NOMO-1 treated with dmso at 0.1 percent for 144 hours (cell line): Measurements from ENCODE around the gene NHERF1.

ENCODE experiments used
- DNase-seq: peaks from one replicate; lab custom pipeline; 2025; ENCODE audit not compliant: unreplicated experiment; lab: John Stamatoyannopoulos, UW

The NHERF1 gene

GRCh38 chr17:74767111-74767516, 18.7 kb downstream of the NHERF1 start:
- DNase-seq: no peak

DNA sequence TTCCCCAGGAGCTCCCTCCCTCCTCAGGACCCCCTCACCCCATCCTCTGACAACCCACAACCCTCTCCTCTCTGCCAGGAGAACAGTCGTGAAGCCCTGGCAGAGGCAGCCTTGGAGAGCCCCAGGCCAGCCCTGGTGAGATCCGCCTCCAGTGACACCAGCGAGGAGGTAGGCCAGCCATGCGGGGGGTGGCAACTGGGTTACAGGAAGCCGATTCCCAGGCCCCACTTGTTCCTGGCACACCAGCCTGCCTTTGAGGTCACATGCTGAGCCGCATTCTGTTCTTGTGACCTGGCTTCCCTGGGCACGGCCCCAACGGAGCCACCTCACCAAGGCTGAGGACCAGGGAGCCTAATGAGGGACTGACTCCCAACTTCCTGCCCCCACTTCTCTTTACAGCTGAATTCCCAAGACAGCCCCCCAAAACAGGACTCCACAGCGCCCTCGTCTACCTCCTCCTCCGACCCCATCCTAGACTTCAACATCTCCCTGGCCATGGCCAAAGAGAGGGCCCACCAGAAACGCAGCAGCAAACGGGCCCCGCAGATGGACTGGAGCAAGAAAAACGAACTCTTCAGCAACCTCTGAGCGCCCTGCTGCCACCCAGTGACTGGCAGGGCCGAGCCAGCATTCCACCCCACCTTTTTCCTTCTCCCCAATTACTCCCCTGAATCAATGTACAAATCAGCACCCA, 19.8 kb downstream of the NHERF1 start:
- DNase-seq: no peak

DNA sequence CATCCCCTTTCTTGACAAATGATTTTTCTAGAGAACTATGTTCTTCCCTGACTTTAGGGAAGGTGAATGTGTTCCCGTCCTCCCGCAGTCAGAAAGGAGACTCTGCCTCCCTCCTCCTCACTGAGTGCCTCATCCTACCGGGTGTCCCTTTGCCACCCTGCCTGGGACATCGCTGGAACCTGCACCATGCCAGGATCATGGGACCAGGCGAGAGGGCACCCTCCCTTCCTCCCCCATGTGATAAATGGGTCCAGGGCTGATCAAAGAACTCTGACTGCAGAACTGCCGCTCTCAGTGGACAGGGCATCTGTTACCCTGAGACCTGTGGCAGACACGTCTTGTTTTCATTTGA, 20.3 kb downstream of the NHERF1 start:
- no peak for DNase-seq

DNA sequence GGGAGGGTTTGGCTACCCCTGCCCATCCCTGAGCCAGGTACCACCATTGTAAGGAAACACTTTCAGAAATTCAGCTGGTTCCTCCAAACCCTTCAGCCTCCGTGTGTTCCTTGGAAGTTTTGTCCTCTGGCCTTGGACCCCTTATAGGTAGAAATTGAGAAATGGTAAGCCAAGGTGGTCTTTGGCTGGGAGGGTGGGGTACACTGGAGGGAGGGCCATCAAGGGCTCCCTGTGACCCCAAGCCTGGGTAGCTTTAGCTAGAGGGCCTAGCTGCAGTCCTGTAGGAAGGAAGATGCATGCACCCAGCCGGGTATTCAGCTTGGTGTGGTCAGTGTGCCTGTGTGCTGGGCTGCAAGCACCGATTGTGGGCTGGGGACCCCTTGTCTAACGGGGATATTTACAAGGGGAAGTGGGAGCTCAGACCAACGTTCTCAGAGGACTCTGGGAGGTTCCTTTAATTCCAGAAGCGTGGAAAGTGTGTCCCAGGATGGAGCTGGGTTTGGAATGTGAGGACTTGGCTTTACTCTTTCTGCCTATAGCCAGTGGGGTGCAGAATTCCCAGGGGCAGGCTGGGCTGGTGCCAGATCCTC, 20.9 kb downstream of the NHERF1 start:
- DNase-seq: no peak

DNA sequence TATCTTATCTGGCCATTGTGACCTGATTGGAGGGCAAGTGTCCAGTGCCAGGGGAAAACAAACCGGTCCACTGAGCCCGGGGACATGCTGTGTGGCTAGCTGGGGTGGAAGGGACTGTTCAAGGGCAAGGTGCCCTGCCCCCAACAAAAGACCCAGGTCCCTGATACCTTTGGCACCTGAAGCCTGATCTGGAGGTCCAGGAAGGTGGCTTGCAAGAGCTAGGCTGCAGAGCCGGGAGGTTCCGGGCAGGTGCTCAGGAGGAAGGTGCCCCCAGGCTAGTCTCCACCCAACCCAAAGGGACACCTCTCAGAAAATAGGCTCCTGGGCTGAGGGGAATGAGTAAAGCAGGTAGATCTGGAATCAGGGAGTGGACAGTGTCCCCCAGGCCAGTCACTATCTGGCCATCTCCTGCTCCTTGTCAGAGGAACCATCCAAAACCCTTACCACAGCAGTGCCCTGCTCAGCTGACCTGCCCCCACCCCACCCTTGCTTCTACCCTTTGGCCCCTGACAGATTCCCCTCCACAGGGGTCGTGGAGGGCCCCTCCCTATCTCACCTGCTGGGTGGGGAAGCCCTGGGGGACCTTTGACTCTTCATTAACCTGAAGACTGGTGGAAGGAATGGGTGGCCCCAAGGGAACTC, 21.5 kb downstream of the NHERF1 start:
- no peak for DNase-seq

- peak; percentile 40 for DNase-seq
Observed at GRCh38 chr17:74770498-74771318, 22.3 kb downstream of the NHERF1 start.

- no peak for DNase-seq
Observed at GRCh38 chr17:74771319-74771914, 23.0 kb downstream of the NHERF1 start.

DNA sequence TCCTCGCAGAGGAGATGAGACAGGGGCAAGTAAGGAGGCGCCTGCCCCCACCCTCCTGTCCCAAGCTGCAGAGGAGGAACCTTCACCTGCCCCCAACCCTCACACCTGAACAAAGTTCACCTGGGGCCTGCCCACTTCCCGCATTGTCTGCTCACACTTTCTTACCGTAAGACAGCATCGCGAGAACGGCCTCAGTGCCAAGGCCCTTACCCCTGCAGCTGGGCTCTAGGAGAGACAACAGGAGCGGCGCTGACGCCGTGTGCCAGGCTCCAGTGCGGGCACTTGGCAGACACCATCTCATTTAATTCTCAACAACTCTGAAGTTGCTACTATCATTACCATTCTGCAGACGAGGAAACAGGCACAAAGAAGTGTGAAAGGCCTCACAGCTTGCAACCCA, 23.6 kb downstream of the NHERF1 start:
- DNase-seq: no peak

GRCh38 chr17:74773414-74773813, 25.0 kb downstream of the NHERF1 start:
- no peak for DNase-seq

GRCh38 chr17:74773871-74774286, 25.5 kb downstream of the NHERF1 start:
- DNase-seq: no peak

GRCh38 chr17:74775409-74776043, 27.1 kb downstream of the NHERF1 start:
- DNase-seq: no peak

DNA sequence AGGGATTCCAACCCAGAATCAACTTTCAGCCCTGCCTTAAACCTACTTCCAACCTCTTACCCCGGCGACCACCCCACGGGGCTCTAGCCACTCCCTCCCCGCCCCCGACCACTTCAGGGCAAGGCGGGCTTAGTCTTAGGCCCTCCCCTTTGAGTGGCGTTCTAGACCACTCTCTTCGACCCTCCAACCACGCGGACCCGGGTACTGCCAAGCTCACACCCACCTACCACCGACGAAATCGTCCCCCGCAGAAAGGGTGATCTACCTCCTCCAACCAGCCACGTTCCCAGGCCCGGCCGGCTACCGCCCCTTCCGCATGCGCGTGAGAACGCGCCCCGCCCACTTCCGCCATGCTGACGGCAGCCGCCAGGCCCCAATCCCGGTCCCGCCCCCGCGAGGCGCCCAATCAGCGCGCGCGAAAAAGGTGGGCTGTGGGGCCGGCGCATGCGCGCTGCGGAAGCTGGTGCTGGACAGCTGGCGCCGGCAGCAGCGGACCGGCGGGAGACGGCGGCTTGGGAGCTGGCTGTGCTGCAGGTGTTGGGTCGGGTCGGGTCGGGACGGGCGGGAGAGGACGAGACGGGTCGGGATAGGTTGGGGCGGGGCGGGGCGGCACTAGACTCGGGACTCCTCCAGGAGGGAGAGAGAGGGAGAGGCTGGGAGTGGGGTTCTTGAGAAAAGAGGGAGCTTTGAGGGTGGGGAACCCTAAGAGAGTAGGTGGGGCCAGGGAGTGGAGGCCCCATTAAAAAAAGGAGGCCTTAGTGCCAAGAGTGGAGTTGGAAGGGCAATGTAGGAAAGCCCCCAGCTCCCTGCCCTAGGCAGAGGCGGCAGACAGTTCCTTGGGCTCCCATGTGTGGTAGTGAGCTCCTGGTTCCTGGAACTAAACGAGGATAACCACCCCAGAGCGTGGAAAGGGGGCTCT, 27.9 kb downstream of the NHERF1 start, which contains the start of gene NAT9:
Gene NAT9, minus strand, starts transcription at position 302 of the 919 bp plus-strand sequence. CDS start 647 bp downstream, outside the sequence.
- DNase-seq: peak; percentile 96

GRCh38 chr17:74776990-74777389, 28.6 kb downstream of the NHERF1 start:
- DNase-seq: peak; percentile 25

DNA sequence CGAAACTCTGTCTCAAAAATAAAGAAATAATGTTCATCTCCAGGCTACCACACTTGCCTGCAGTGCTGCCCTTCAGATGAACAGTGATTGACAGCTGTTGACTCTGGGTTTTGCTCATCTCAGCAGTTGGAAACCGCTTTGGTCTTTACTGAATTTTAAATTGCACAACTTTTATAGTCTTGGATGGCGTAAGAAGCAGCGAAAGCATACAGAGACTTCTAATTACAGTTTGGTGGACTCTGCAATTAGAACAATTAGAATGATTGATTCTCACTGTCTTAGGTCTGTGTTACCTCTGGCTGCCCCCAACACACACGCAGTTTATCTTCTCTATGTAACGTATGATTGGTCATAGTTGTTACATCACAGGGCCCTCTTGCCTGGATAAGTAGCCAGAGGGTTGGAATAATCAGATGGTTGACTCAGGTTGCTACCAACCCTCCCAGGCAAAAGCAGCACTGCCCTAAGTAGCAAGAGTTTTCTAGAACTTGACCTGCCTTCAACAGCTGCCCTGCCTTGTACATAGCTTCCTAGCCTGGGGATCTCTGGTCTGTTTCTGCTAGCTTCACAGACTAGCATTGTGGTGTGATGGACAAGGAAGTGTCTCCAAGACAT, 29.6 kb downstream of the NHERF1 start:
- peak; percentile 92 for DNase-seq

GRCh38 chr17:74778960-74779359, 30.5 kb downstream of the NHERF1 start:
- peak; percentile 17 for DNase-seq

DNA sequence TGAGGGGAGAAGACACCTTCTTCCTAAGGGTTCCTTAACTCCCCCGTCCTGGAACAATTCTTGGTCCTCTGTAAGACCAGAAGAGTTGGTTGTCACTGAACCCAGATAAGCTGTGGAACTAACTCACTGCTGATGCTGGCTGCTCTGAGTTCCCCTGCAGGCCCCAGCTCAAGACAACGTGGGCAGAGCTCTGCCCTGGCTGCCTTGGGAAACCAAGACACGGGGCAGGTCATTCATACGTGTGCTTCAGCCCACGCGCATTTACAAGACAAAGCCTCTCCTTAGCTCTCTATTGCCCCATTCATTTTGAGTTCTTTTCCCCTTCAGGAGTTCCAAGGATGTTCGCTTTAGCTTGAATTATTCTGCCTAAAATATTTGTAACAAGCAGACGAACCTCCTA, 31.1 kb downstream of the NHERF1 start:
- no peak for DNase-seq

- DNase-seq: peak; percentile 99
Observed at GRCh38 chr17:74779948-74780400, 31.5 kb downstream of the NHERF1 start.

GRCh38 chr17:74780443-74781238, 32.2 kb downstream of the NHERF1 start:
- DNase-seq: peak; percentile 34
